HepG2 (cell line): Measurements from ENCODE around the gene SLIT1. TPM values are rescaled to one million over a fixed set of nuclear protein-coding genes. Genes with fewer than 3 reads are reported as not detected.
A peak's percentile ranks its signal among the peaks of the same experiment; 100 is the strongest.

Experiments
- ATAC-seq: fragments of 200-7000 bp; cut with Tn5 transposase; 3 replicates; pipeline ENCODE4 v1.9.1; 2020; ENCODE audit warnings: mild to moderate bottlenecking, moderate library complexity
- BruUV-seq: library from RNA; stranded (reverse); fragments of 400-500 nt; replicated peaks from 2 replicates; lab custom pipeline; 2021; lab: Mats Ljungman, UMichigan
- CTCF ChIA-PET: fragments of 300-600 bp; formaldehyde crosslinking; extraction: SDS; loops from one replicate; lab custom pipeline; 2021; ENCODE audit warnings: low total read pairs, inconsistent platforms, low intra/inter-chr PET ratio; lab: Yijun Ruan, JAX
- POLR2A ChIA-PET: fragments of 350-600 bp; sonication (Branson Sonifier 250); formaldehyde crosslinking; loops from one replicate; lab custom pipeline; 2020; ENCODE audit warnings: antibody characterized with exemption, inconsistent platforms; lab: Yijun Ruan, JAX
- DNase-seq: peaks from one replicate; pipeline ENCODE4 v3.0.0-alpha.2; 2015; ENCODE audit warnings: low spot score
- FAIRE-seq: peaks from 3 replicates; lab custom pipeline; 2011; peaks lifted over from hg19 to GRCh38; lab: Jason Lieb, UNC
- H2AFZ ChIP-seq: one replicate; pipeline ENCODE4 v1.6.1; 2011; ENCODE audit warnings: low read length, inconsistent platforms
- H3K27ac ChIP-seq: fragments of 300-600 bp; 3 replicates; pipeline ENCODE4 v1.8.0; 2011; ENCODE audit warnings: mixed run types, mild to moderate bottlenecking, mixed read lengths, low read length, inconsistent platforms; ENCODE audit not compliant: insufficient read depth; ENCODE audit errors: extremely low read length
- H3K27me3 ChIP-seq, 2 experiments: fragments of 200-600 bp in 1 of 2; 2 replicates in 1 of 2; 3 replicates in 1 of 2; pipeline versions ENCODE4 v1.6.0 to v1.8.0; 2011; ENCODE audit warnings: low read length in 2 of 2, mild to moderate bottlenecking in 2 of 2, moderate library complexity in 2 of 2, inconsistent platforms in 1 of 2; ENCODE audit not compliant: insufficient read depth in 2 of 2, control insufficient read depth in 1 of 2
- H3K36me3 ChIP-seq, 2 experiments: fragments of 200-600 bp in 1 of 2; replicated peaks in 1 of 2; 2 replicates in 1 of 2; 3 replicates in 1 of 2; pipeline versions ENCODE4 v1.5.1 to v1.8.0; 2011; ENCODE audit warnings: low read length in 2 of 2, inconsistent platforms in 1 of 2; ENCODE audit not compliant: insufficient read depth in 2 of 2, control insufficient read depth in 1 of 2
- H3K4me1 ChIP-seq: 2 replicates; pipeline ENCODE4 v1.5.1; 2012; ENCODE audit warnings: low read length, inconsistent platforms; ENCODE audit not compliant: insufficient read depth
- H3K4me2 ChIP-seq: 2 replicates; pipeline ENCODE4 v1.6.0; 2011; ENCODE audit warnings: low read depth, low read length, inconsistent platforms
- H3K4me3 ChIP-seq, 3 experiments: fragments of 200-600 bp in 1 of 3; sonication (generic), shearing (Covaris generic) in 1 of 3; replicated peaks in 1 of 3; 2 replicates each; pipeline ENCODE4 v1.5.1; 2011 to 2016; ENCODE audit warnings: low read length in 3 of 3, inconsistent platforms in 2 of 3, low read depth in 2 of 3, mild to moderate bottlenecking in 2 of 3, control low read depth in 1 of 3, mixed read lengths in 1 of 3; ENCODE audit not compliant: insufficient read depth in 1 of 3
- H3K79me2 ChIP-seq: one replicate; pipeline ENCODE4 v1.6.1; 2011; ENCODE audit warnings: low read length, inconsistent platforms; ENCODE audit not compliant: insufficient read depth
- H3K9ac ChIP-seq: 2 replicates; pipeline ENCODE4 v1.6.0; 2011; ENCODE audit warnings: mild to moderate bottlenecking, low read depth, low read length, inconsistent platforms; ENCODE audit not compliant: insufficient read depth
- H3K9me3 ChIP-seq: 2 replicates; pipeline ENCODE4 v1.5.1; 2012; ENCODE audit warnings: mild to moderate bottlenecking, low read length
- H4K20me1 ChIP-seq: 2 replicates; pipeline ENCODE4 v1.6.0; 2011; ENCODE audit warnings: inconsistent platforms, mild to moderate bottlenecking, low read length, moderate library complexity; ENCODE audit not compliant: insufficient read depth
- ARNT2 ChIP-seq: sonication (generic); formaldehyde crosslinking; IDR thresholded peaks from 2 replicates; pipeline ENCODE4 v1.8.0; 2022; ENCODE audit warnings: mild to moderate bottlenecking, low read depth, missing genetic modification reagents, moderate library complexity
- CCDC6 ChIP-seq: sonication (generic); formaldehyde crosslinking; IDR thresholded peaks from 2 replicates; pipeline ENCODE4 v1.8.1; 2022; ENCODE audit warnings: mild to moderate bottlenecking, missing genetic modification reagents, moderate library complexity
- GATAD2A ChIP-seq: IDR thresholded peaks from 2 replicates; pipeline ENCODE4 v1.6.1; 2016
- NFKB2 ChIP-seq: sonication (generic); formaldehyde crosslinking; IDR thresholded peaks from 2 replicates; pipeline ENCODE4 v1.4.0; 2020; ENCODE audit warnings: missing genetic modification reagents, borderline replicate concordance
- PRPF4 ChIP-seq: fragments of 200-400 bp; formaldehyde crosslinking; IDR thresholded peaks from 2 replicates; pipeline ENCODE4 v1.6.1; 2016; ENCODE audit warnings: low read length, low read depth; ENCODE audit not compliant: poor library complexity, severe bottlenecking
- RAD21 ChIP-seq: fragments of 450-650 bp; formaldehyde crosslinking; IDR thresholded peaks from 2 replicates; pipeline ENCODE4 v1.5.0; 2020; ENCODE audit warnings: mild to moderate bottlenecking
- SMC3 ChIP-seq: IDR thresholded peaks from 2 replicates; pipeline ENCODE4 v1.6.1; 2011; ENCODE audit warnings: low read length, improper control_type of control experiment
- STAG1 ChIP-seq: sonication (generic); formaldehyde crosslinking; IDR thresholded peaks from 2 replicates; pipeline ENCODE4 v1.4.0; 2020; ENCODE audit warnings: missing genetic modification reagents
- ZNF496 ChIP-seq: sonication (generic); formaldehyde crosslinking; IDR thresholded peaks from 2 replicates; pipeline ENCODE4 v1.8.1; 2023; ENCODE audit warnings: mild to moderate bottlenecking, moderate library complexity, missing genetic modification reagents; ENCODE audit not compliant: insufficient replicate concordance
- ZNF550 ChIP-seq: sonication (generic); formaldehyde crosslinking; IDR thresholded peaks from 2 replicates; pipeline ENCODE4 v1.4.0; 2020; ENCODE audit warnings: mild to moderate bottlenecking, missing genetic modification reagents, borderline replicate concordance
- ZNF766 ChIP-seq: sonication (generic); formaldehyde crosslinking; IDR thresholded peaks from 2 replicates; pipeline ENCODE4 v1.5.0; 2020; ENCODE audit warnings: missing genetic modification reagents, borderline replicate concordance
- ZNF816 ChIP-seq: sonication (generic); formaldehyde crosslinking; IDR thresholded peaks from 2 replicates; pipeline ENCODE4 v1.8.0; 2022; ENCODE audit warnings: missing genetic modification reagents, mild to moderate bottlenecking, borderline replicate concordance
- WGBS: methylation state at CpG from one replicate; pipeline ENCODE4 v1.1.6; 2017; ENCODE audit warnings: low lambda C conversion rate; 5-methylcytosine and 5-hydroxymethylcytosine counted together
- in situ Hi-C: cut with HindIII; loops from 2 replicates; pipeline ENCODE4 v1.10.0; 2017; ENCODE audit warnings: low pct_unique_long_range_greater_than_20kb; ENCODE audit not compliant: extremely low pct_ligation_motif_present
- intact Hi-C: fragments of 100-400 bp; cut with micrococcal nuclease; formaldehyde crosslinking; loops from one replicate; pipeline ENCODE4 v1.10.0; 2022; ENCODE audit not compliant: unreplicated experiment
- polyA plus RNA-seq, 8 experiments: library from polyadenylated mRNA; depleted of rRNA in 3 of 8; stranded (reverse) in 7 of 8; unstranded in 1 of 8; fragments of >200 nt; fragmentation: Illumina TruSeq in 4 of 8; extraction: Trizol in 4 of 8; gene quantifications; 2 replicates each; pipeline versions ENCODE4 v1.2.1 to v1.2.3, GENCODE V29; 2011 to 2016; ENCODE audit warnings: low read depth in 4 of 8, missing spikeins in 1 of 8, mixed read lengths in 1 of 8; ENCODE audit not compliant: insufficient read depth in 1 of 8
- total RNA-seq, 5 experiments: library from RNA; depleted of rRNA; stranded (reverse); fragments of >200 nt; fragmentation: Illumina TruSeq; extraction: Trizol; gene quantifications; 2 replicates each; pipeline ENCODE4 v1.2.3, GENCODE V29; 2016; ENCODE audit warnings: low read depth in 1 of 5
- TF ChIP-seq, protein P1 (sequence below): sonication (generic); formaldehyde crosslinking; IDR thresholded peaks from 2 replicates; pipeline ENCODE4 v1.5.0; 2020; ENCODE audit warnings: mild to moderate bottlenecking, missing genetic modification reagents, moderate library complexity
- TF ChIP-seq, protein P2 (sequence below), 2 experiments: IDR thresholded peaks; 2 replicates each; pipeline ENCODE4 v1.6.1; 2011 to 2012; ENCODE audit warnings: low read length in 2 of 2, borderline replicate concordance in 1 of 2, low read depth in 1 of 2, mild to moderate bottlenecking in 1 of 2, moderate library complexity in 1 of 2
- TF ChIP-seq, protein P3 (sequence below): sonication (generic); formaldehyde crosslinking; IDR thresholded peaks from 2 replicates; pipeline ENCODE4 v1.4.0; 2020; ENCODE audit warnings: missing genetic modification reagents

The SLIT1 gene
- total and polyA plus RNA-seq, 2 of the 13 experiments (the other 11 are each of a cell fraction or from before 2014, with no cell fraction given), result 0.09 to 0.33 TPM

DNA sequence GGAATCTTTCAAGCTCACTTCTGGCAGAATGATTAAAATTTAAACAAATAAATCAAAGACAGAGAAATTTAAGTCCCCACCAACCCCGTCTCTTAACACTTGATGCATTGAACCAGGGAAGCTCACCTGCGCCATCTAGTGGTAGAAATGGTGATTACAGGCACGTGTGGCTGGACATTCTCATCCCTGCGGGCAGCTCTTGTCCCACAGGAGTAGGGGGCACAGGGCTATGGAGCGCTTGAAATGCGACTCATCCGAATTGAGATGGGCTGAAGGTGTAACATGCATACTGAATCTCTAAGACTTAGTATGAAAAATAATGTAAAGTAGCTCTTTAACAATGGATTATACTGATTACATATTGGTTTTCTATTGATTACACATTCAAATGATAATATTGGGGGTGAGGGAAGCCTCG is 24.8 kb upstream of the SLIT1 start:
- ATAC-seq (peak; percentile 80), FAIRE-seq (peak; percentile 86), DNase-seq (peak; percentile 61)
- H3K9ac ChIP-seq, result no peak overlapping the region
- no peaks in the 10 kb centered on the region for H3K9me3 ChIP-seq
- 2% methylated on average over 8 of the region's 8 CpGs for WGBS
- H3K27me3 ChIP-seq, result peaks cover 0 to 5% of the 10 kb centered on the region in 2 experiments; a peak in 2 of 5 replicates
- in situ Hi-C loops, result no loop called here
- POLR2A ChIA-PET, result interaction anchor here (1.3 kb wide), 1 partner anchor 139 kb away, joined by 5 read pairs; no protein-coding TSS in a partner anchor
- H3K4me1 ChIP-seq, result peaks cover 8% of the 10 kb centered on the region
- no TSS peak for BruUV-seq
- H3K4me2 ChIP-seq, result no peak overlapping the region
- no peaks in the 10 kb centered on the region for H3K79me2 ChIP-seq
- H3K36me3 ChIP-seq, result no peaks in the 10 kb centered on the region
- H2AFZ ChIP-seq, result no peak overlapping the region
- H3K27ac ChIP-seq, result no peak overlapping the region
- no peaks in the 10 kb centered on the region for H4K20me1 ChIP-seq
- intact Hi-C loops, result loop anchor here (1.0 kb wide), 2 partner anchors 137 to 173 kb away; no protein-coding TSS in a partner anchor
- H3K4me3 ChIP-seq, result no peak overlapping the region
- CTCF ChIA-PET, result interaction anchor here (0.6 to 3.4 kb wide), 7 partner anchors 15 to 173 kb away, joined by 3 to 56 read pairs (median 6); no protein-coding TSS in a partner anchor
- TF ChIP-seq, protein P1, sequence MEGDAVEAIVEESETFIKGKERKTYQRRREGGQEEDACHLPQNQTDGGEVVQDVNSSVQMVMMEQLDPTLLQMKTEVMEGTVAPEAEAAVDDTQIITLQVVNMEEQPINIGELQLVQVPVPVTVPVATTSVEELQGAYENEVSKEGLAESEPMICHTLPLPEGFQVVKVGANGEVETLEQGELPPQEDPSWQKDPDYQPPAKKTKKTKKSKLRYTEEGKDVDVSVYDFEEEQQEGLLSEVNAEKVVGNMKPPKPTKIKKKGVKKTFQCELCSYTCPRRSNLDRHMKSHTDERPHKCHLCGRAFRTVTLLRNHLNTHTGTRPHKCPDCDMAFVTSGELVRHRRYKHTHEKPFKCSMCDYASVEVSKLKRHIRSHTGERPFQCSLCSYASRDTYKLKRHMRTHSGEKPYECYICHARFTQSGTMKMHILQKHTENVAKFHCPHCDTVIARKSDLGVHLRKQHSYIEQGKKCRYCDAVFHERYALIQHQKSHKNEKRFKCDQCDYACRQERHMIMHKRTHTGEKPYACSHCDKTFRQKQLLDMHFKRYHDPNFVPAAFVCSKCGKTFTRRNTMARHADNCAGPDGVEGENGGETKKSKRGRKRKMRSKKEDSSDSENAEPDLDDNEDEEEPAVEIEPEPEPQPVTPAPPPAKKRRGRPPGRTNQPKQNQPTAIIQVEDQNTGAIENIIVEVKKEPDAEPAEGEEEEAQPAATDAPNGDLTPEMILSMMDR (CRISPR knock-in tag), result peak; percentile 89
- no peak for TF ChIP-seq ZNF550 (CRISPR knock-in tag)
- TF ChIP-seq, protein P2, sequence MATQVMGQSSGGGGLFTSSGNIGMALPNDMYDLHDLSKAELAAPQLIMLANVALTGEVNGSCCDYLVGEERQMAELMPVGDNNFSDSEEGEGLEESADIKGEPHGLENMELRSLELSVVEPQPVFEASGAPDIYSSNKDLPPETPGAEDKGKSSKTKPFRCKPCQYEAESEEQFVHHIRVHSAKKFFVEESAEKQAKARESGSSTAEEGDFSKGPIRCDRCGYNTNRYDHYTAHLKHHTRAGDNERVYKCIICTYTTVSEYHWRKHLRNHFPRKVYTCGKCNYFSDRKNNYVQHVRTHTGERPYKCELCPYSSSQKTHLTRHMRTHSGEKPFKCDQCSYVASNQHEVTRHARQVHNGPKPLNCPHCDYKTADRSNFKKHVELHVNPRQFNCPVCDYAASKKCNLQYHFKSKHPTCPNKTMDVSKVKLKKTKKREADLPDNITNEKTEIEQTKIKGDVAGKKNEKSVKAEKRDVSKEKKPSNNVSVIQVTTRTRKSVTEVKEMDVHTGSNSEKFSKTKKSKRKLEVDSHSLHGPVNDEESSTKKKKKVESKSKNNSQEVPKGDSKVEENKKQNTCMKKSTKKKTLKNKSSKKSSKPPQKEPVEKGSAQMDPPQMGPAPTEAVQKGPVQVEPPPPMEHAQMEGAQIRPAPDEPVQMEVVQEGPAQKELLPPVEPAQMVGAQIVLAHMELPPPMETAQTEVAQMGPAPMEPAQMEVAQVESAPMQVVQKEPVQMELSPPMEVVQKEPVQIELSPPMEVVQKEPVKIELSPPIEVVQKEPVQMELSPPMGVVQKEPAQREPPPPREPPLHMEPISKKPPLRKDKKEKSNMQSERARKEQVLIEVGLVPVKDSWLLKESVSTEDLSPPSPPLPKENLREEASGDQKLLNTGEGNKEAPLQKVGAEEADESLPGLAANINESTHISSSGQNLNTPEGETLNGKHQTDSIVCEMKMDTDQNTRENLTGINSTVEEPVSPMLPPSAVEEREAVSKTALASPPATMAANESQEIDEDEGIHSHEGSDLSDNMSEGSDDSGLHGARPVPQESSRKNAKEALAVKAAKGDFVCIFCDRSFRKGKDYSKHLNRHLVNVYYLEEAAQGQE (IDR thresholded peaks at IDR 0.05; ENCODE audit: borderline replicate concordance in 1 of 2, low read depth in 1 of 2, low read length in 2 of 2), result 0 out of 4 replicates have a peak, but pooled peaks of 1 of the 2 experiments have one; percentile 10
- TF ChIP-seq RAD21 (CRISPR knock-in tag), result peak; percentile 84
- no peak for TF ChIP-seq ZNF816 (CRISPR knock-in tag)
- TF ChIP-seq ZNF496 (CRISPR knock-in tag), result no peak
- TF ChIP-seq GATAD2A (CRISPR knock-in tag), result 0 out of 2 replicates have a peak, but pooled peaks have one; percentile 13
- TF ChIP-seq ARNT2, result no peak
- TF ChIP-seq SMC3, result peak; percentile 93
- TF ChIP-seq NFKB2 (CRISPR knock-in tag), result no peak
- TF ChIP-seq CCDC6 (CRISPR knock-in tag), result no peak
- TF ChIP-seq PRPF4, result no peak
- TF ChIP-seq, protein P3, sequence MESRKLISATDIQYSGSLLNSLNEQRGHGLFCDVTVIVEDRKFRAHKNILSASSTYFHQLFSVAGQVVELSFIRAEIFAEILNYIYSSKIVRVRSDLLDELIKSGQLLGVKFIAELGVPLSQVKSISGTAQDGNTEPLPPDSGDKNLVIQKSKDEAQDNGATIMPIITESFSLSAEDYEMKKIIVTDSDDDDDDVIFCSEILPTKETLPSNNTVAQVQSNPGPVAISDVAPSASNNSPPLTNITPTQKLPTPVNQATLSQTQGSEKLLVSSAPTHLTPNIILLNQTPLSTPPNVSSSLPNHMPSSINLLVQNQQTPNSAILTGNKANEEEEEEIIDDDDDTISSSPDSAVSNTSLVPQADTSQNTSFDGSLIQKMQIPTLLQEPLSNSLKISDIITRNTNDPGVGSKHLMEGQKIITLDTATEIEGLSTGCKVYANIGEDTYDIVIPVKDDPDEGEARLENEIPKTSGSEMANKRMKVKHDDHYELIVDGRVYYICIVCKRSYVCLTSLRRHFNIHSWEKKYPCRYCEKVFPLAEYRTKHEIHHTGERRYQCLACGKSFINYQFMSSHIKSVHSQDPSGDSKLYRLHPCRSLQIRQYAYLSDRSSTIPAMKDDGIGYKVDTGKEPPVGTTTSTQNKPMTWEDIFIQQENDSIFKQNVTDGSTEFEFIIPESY (CRISPR knock-in tag), result no peak
- TF ChIP-seq STAG1 (CRISPR knock-in tag), result peak; percentile 92
- TF ChIP-seq ZNF766 (CRISPR knock-in tag), result no peak
